Activated CD8-positive, alpha-beta memory T cell treated with anti-CD3 and anti-CD28 coated beads for 4 hours (primary cell): Measurements from ENCODE around the gene NDST4.

ENCODE experiments used
- DNase-seq, 2 donors: peaks; one replicate each; pipeline ENCODE4 v3.0.0-alpha.2; 2020; ENCODE audit warnings: low read depth in 2 of 2

Gene NDST4

DNA sequence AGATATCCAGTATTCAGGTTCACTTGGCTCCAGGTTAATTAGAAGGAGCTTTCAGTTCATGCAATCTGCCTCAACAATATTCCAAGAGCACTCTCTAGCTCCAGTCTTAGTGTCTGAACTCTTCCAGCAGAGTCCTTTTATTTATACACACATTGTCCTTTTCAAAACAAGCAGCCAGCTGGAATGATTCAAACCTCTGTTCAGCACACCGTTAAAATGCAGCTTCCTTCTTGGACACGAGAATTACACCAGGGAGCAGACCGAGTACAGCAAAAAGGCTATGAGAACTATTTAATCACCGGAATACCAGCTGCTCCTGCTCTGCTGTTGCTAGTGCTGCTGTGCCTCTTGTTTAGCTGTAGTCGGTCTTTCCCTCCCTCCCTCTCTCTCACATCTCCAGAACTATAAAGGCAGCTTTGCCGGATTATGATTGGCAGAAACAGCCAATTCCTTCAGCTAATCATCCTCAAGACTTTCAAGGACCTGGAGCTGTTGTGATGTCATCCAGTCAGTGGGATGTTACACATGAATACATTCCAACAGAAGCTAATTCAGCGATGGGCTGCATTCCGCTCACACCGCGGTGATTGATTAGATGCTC is at the start of gene NDST4:
NDST4 (minus strand) TSS at position 115 of the 601 bp plus-strand sequence. CDS start 36,584 bp downstream, outside the sequence.
- DNase-seq = no peak

DNA sequence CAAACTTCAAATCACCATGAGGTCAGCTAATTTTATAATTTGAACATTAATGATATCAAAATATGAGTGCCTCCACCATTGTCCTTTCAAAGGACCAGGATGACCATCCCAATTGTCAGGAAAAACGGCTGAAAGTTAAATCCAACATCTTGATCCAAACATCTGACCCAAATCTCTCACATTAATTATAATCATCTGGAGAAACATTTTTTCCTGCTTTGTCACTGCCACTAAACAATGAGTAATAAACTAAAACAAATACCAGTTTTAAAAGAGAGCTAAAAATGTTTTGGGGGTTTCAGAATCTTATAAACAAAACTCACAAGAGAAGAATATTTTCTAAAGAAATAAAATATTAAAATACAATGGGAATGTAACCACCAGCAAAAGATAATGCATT is 45.7 kb upstream of the NDST4 start:
- no peak for DNase-seq

- DNase-seq = no peak
Measured at GRCh38 chr4:115158296-115158695, 44.9 kb upstream of the NDST4 start.

GRCh38 chr4:115154826-115155225 is 41.4 kb upstream of the NDST4 start:
- DNase-seq = no peak

- no peak for DNase-seq
Measured at GRCh38 chr4:115152965-115153364, 39.5 kb upstream of the NDST4 start.

GRCh38 chr4:115152081-115152480 is 38.7 kb upstream of the NDST4 start:
- DNase-seq = no peak

GRCh38 chr4:115149106-115149505 is 35.7 kb upstream of the NDST4 start:
- DNase-seq = no peak

DNA sequence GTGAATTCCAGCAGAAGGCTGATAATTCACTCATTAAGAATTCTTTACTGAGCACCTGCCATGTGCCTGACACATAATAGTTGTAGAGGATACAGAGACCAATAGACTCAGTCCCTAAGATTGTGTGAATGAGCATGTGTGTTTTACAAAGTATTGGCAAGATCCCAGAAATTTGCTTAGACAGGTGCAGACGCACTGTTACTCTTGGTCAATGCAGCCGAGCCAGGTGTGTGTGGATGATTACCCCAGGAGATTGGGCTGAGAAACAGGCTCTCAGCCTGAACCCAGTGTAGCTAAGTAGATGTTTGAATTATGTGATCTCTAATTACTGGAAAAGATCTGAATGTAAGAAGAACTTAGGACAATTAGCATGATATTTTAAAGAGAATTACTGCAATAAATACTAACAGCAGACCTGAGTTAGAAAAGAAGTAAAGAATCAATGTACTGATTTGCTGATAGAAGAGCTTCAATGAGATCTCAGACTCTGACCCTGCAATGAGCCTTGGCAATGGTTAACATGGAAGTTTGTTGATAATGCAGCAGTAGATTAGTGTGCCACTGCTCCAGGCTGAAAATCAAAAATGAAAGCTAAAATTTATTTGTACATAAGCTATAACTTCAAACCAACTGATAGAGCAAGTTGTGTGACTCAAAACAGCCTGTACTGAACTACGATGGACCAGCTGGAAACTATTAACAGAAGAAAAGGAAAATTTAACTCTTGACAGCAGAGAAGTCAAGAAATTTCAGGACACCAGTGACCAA is 32.2 kb upstream of the NDST4 start:
- DNase-seq = no peak

DNA sequence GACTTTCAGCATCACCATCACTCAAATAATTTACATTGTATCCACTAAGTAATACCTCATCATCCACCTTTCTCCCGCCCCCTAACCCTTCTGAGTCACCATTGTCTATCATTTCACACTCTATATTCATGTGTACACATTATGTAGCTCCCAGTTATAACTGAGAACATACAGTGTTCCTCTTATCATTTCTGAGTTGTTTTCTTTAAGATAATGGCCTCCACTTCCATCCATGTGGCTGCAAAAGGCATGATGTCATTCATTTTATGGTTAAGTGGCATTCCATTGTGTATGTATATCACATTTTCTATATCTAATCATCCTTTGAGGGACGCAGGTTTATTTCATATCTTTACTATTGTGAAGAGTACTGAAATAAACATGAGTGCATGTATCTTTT is 14.6 kb upstream of the NDST4 start:
- no peak for DNase-seq

DNA sequence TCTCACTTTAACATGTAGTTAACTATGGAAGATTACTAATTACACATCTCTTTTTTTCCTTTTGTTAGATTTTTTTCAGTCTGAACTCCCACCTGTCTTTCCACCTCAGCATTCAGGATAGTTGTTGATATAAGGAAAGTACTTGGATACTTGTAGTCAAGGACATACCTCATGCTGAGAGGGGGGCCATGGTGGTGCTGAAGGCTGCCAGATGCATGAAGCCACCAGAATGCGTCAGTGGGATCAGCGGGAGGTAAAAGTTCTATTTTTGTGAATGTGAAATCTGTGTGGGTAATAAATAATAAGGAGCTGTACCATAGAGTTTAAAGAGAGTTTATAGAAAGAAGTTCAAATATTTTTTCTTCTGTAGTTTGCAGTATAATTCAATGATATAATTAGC is 13.1 kb upstream of the NDST4 start:
- no peak for DNase-seq

DNA sequence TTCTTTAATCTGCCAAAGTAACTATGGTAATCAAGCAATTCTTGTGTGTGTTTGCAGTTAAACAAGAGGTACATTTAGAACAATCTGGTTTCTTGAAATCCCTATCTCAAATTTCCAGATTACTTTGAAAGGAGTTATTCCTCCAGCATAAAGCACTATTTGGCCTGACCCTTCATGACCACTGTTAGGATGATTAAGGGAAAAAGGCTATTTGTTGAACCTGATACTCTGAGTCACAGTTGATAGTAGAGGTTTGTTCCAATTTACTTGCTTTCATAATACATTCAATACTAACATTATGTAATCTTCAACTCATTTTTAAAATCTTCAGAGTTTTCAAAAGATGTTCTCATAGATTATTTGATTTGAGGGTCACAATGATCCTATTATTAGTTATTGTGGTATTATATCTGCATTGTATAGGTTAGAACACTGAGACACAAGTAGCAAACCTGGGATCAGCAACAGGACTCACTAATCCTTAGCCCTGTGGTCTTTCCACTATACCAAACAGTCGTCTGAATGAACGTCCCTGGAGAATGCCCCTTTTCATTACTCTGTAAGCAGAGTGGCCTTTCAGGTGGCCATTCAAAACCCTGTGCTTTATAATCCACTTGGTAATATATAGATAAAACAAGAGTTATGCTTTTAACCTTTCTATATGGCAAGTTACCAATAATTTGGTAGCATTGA is 8.1 kb upstream of the NDST4 start:
- DNase-seq = no peak

DNA sequence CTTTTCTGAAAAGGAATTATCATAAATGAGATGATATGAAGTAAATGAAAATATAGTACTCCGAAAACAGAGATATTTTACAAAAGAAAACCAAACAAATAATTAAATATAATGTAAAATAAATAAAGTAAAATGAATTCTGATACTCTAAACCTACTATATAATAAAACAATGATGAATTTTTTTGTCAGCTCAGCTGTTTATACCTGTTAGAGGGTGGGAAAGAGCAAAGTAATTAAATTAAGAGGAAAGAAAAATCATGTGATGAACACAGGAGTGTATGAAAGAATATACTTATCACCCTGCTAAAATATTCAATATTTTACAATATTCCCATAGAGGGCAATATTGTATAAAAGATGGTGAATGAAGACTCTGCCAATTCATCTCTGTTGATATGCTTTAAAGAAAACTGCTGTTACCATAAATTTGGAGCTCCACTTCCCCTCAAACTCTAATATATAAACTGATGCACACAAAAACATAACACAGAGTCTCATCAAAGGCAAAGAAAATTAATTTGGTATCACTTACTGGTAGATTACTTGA is 6.5 kb upstream of the NDST4 start:
- no peak for DNase-seq

GRCh38 chr4:115117651-115118050 is 4.2 kb upstream of the NDST4 start:
- DNase-seq = no peak

- DNase-seq = no peak
Measured at GRCh38 chr4:115110191-115111181, 2.9 kb downstream of the NDST4 start.

DNA sequence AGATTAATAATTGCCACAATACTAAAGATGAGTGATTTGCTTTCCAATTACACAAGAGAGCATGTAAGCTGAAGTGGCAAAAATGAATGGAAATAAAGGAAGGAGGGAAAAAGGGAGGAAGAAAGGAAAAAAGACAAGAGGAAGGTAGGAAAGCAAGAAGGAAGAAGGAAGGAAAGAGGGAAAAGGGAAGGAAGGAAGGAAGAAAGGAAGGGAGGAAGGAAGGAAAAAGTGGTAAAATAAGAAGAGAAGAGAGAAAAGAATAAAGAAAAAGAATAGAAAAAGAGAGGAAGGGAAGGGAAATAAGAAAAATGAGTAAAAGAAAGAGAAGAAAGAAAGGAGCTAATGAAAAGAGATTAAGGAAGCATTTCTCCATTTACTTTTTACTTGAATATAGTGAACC is 4.6 kb downstream of the NDST4 start:
- no peak for DNase-seq

- DNase-seq = no peak
Measured at GRCh38 chr4:115107411-115107810, 6.0 kb downstream of the NDST4 start.

GRCh38 chr4:115101675-115102074 is 11.7 kb downstream of the NDST4 start:
- no peak for DNase-seq

DNA sequence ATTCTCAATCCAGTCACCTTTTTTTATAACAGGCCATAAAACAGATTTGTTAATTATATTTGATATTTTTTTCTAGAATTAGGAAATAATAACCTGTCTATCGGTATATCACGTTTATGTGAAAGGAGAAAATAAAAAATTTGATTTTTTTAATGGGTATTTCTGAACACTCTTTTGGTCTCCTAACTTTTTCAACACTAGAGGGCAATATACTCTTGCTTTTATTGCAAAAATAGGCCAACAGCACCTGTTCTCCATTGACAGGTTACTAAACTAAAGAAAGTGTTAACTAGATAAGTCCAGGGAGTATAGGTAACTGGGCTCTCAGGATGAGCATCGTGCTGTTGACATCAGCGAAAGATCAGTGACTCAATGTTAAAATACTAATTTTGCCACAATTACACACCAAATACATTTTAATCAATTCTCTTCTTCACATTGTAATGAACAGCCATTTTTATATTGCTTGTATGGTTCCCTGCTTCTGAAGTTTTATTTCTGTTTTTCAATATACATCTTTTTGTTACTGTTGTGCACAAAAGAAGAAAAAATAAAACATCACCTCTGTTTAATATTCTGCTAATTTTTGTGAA is 22.8 kb downstream of the NDST4 start:
- DNase-seq = no peak

DNA sequence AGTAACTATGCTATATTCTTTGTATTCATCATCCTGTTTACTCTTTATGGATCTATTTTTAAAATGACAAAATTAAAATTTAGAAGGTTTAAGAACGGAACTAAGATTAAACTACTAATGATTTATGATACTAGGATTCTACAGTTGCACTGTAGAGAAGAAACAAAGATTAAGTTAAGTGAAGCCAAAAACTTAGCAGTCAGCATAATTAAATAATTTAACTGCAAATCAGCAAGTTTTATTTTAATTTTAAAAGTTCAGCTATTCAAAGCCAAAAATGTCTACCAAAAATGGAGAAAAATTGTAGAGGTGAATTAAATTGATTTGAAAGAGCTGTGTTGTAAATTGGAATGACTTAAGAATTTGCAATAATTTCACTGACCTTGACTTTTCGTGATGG is 30.8 kb downstream of the NDST4 start:
- DNase-seq = no peak

- DNase-seq = no peak
Measured at GRCh38 chr4:115076691-115077090, 36.7 kb downstream of the NDST4 start.

DNA sequence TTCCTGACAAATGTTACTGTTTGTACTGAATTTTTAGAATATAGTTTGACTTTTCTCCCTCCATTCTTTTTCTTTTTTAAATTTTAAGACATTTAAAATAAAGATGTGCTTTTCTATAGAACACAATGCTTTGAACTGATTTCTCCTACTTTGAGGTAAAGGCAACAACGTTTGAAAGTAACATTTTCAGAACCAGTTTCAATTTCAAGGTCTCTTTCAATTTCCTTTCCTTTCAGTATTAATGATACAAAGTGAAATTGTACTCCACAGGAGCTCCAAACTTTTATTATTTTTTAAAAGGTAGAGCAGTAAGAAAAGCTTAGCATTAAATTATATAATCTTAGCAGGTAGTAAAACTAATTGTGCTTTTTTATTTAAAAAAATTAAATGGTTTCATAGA is 54.9 kb downstream of the NDST4 start:
- DNase-seq = no peak
